Endometrium (tissue), 2 donors: ENCODE results near the gene MRPL40.

Experiments used
- FAIRE-seq: peaks from 2 replicates; lab custom pipeline; 2012; peaks lifted over from hg19 to GRCh38; lab: Jason Lieb, UNC
- donor health status: control.
- donor health status: control.

MRPL40 gene

GRCh38 chr22:19463491-19464469 is 31.4 kb downstream of the MRPL40 start:
- no peak for FAIRE-seq

- no peak for FAIRE-seq
Measured at GRCh38 chr22:19464546-19464945, 32.2 kb downstream of the MRPL40 start.

DNA sequence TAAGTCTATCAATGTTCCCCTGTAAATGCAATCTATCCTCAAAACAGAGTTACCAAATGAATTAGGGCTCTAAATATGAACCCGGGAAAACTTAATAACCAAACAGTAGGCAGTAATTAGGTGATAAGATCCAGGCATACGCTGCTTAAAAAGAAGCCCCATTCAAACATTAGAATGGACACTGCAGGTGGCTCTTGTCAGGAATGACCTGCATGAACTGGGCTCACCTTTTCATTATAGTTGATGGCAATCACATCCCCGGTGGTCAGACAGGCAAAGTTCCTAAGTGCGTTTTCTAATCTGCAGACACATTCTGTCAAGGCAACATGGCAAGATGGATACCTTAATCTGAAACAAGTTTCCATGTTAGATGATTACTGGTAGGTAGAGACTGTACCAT is 32.6 kb downstream of the MRPL40 start:
- FAIRE-seq, result no peak

DNA sequence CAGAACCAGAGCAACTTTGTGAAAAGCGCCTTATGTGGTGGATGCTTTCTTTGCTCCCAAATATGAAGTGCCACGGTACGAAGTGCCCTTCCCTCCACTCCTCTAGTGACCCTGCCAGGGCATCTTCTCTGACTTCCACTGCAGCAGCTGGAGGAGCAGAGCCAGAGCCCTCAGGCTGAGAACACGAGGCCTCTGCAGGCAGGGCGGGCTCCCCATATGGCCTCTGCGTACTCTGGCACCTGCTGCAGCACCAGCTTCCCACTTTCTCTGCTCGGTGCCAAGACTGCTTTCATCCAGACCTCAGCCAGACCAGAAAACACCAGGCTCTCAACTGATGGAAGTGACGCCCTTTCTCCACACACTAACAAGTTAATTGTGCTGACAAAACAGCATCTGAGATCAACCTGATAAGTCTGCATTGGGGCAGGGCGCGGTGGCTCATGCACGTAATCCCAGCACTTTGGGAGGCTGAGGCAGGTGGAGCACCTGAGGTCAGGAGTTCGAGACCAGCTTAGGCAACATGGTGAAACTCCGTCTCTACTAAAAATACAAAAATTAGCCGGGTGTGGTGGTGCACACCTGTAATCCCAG is 33.9 kb downstream of the MRPL40 start:
- no peak for FAIRE-seq

GRCh38 chr22:19466848-19467752 is 34.8 kb downstream of the MRPL40 start:
- no peak for FAIRE-seq

- no peak for FAIRE-seq
Measured at GRCh38 chr22:19467912-19468311, 35.6 kb downstream of the MRPL40 start.

DNA sequence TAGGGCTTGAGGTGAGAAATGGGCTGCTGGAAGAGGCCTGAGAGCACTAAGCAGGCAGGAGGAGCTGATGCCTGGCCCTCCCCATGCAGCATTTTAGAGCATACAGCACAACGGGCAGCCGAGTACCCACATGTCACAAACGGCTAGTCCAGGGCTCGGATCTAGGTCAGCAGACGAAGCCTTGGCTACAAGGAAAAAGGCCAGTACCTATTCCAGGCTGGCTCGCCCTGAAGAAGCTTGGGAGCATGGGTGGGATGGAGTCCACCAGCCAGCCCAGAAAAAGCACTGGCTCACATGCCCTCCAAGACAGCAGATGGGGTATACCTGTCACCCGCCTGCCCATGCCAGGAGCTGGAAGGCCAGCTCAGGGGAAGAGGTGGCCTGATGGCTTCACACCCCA is 37.1 kb downstream of the MRPL40 start:
- FAIRE-seq, result no peak

- no peak for FAIRE-seq
Measured at GRCh38 chr22:19470010-19470409, 37.7 kb downstream of the MRPL40 start.

DNA sequence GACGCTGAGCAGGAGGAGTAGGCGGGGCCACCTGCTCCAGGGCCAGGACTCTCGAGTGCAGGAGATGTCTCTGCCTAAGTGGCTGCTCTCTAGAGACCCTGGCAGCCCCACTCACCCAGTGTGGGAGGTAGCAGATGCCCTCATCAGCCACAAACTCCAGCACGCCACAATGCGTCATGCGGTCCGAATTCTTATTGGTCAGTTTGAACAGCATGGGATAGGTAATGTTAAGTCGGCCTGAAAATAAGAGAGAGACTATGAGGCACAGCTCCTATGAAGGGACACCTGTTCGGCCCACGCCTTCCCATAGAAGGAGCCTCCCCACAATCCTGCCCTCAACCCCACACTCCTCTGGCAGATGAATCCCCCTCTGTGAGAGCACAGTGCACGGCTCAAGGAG is 39.2 kb downstream of the MRPL40 start:
- FAIRE-seq, result no peak

- no peak for FAIRE-seq
Measured at GRCh38 chr22:19472233-19472632, 39.9 kb downstream of the MRPL40 start.

DNA sequence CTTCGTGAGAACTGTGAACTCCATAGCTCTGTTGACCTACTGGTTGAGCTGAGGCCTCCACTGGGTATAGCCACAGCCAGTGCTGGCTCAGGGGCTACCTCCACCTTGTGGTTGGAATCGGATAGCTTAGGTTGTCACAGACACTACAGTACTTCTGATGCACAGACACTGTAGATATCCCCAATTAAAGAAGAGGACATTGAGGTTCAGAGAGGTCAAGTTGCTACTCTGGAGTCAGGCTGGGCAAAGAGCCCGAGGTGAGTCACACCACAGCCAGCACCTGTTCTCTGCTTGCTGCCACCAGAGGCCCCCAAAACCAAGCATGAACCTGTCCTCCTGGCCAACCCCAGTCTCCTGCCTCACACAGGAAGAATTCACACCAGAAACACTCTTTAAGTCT is 41.2 kb downstream of the MRPL40 start:
- no peak for FAIRE-seq

DNA sequence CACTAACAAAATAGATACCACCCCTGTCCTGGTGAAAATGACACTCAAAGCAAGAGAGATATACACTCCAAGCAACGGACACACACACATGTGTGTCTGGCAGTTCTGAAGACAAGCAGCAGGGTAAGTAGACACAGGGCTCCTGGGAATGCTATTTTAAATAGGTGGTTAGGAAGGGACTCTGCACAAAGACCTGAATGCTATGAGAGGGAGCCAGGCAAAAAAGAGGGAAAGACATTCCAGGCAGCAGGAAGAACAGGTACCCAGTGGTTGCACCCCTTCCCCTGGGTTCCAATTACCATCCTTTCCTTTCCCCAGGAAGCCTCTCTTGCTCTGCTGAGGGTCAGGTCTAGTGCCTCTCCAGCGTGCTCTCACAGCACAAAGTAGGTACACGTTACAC is 43.7 kb downstream of the MRPL40 start:
- no peak for FAIRE-seq

DNA sequence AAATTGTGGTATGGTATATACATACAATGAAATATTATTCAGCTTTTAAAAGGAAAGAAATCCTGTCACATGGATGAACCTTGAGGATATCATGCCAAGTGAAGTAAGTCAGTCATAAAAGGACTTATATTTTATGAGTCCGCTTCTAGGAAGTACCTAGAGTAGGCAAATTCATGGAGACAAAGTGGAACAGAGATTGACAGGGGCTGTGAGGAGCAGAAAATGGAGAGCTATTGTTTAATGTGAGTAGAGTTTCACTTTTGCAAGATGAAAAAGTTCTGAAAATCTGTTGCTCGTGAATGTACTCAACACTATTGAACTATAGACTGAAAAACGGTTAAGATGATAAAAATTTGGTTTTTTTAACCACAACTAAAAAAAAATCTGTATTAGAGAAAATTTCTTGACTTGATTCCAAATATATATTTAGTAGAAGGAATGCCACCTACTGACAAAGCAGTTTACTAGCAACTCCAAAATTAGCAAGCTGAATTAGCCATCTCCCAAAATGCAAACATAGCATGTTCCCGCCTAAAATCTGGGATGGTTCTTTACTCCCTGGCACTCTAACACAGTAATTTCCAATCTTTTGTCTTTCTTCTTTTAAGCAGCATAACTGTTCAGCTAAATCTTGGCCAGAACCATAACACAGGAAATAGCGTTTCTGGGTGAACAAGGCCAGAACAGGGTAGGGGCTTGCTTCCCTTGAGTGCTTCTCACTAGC is 45.1 kb downstream of the MRPL40 start:
- no peak for FAIRE-seq

- FAIRE-seq, result no peak
Measured at GRCh38 chr22:19478045-19478900, 45.9 kb downstream of the MRPL40 start.

- no peak for FAIRE-seq
Measured at GRCh38 chr22:19478901-19479354, 46.6 kb downstream of the MRPL40 start, which contains the start of gene UFD1. TSS of gene UFD1 (minus strand) at chr22:19479193. CDS start at chr22:19479085, 108 bp downstream.

DNA sequence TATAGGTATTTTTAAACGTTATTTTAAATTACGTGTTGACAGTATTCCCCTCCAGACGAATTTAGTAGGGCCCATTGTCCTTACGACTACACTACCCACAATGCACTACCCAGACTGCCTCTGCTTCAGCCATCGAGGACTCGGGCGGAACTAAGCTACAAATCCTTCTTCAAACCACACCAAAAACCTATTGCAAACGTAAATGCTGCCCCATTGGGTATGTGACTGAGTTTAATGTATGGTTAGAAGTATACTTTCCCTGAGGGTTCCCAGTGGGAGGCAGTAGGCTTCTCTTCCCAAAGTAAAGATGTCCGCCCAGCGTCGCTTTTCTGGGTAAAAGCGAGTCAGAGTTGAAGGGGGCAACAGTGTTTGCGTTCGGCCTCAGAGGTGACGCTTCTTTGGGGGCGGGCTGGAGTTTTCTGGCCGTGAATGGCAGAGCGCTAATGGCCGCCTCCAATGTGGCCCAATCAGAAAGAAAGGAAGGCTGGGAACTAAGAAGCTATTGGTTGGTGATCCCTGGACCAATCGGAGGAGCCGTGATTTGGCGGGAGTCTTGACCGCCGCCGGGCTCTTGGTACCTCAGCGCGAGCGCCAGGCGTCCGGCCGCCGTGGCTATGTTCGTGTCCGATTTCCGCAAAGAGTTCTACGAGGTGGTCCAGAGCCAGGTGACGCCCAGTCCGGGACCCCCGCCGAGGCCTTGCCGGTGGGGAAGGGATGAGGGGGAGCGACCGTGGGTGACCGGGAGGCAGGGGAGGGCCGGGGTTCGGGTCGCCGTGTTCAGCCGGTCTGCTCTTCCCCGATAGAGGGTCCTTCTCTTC is 47.2 kb downstream of the MRPL40 start, which contains the start of gene CDC45:
CDC45 (plus strand) TSS at position 566 of the 818 bp plus-strand sequence; CDS start at position 615, 49 bp downstream.
- FAIRE-seq, result peak; percentile 96

DNA sequence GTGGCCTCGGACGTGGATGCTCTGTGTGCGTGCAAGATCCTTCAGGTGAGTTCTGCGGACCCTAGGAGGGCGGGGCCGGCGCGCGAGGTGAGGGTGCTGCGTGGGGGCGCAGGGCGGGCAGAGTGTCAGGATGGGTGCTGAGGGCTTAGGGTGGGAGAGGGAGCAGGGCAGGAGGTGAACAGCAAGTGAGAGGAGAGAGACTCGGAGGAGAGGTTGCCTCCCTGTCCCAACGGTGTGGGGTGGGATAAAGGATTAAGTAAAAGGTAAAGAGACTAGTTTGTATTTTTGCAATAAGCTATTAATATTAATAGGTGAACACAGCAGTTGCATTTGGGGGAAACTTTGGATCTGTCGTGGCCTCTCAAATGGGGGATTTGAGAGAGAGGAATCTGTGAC is 47.8 kb downstream of the MRPL40 start:
- no peak for FAIRE-seq

DNA sequence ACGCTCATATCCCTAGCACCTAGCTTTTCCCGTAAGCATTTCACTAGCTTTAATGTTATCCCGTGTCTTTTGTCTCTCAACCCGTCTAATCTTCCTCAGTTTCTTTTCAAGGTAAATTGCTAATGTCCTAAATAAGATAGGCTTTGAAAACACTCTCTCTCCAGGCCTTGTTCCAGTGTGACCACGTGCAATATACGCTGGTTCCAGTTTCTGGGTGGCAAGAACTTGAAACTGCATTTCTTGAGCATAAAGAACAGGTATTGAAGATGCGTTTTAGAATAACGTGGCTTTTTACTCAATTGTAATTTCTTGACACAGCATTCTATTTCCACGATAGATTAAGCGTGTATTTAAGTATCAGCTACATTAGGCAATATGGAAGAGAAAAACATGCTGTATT is 48.4 kb downstream of the MRPL40 start:
- FAIRE-seq, result no peak

DNA sequence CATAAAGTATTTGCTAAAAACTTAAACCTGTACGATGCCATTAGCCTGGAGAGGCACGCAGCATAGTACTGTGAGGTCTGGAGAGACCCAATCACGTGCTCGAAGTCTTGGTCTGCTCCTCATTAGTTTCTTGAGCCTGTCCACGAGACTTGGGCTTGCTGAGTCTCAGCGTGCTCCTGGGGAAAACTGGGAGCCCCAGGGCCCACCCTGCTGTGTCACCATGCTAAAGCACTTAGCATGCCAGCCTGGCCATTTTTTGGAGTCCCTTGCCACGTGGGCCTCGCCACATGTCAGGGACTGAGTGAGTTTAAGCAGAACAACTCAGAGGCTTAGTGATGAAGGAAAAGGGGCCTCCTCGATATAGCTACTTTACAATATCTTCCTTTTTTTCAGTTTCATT is 50.0 kb downstream of the MRPL40 start:
- no peak for FAIRE-seq
